GM12878 (cell line): Measurements from ENCODE around the gene PAX5. TPM values are rescaled to one million over a fixed set of nuclear protein-coding genes. Genes with fewer than 3 reads are reported as not detected.

Experiments used
- ATAC-seq: fragments of 200-7000 bp; cut with Tn5 transposase; 3 replicates; pipeline ENCODE4 v1.9.1; 2020; ENCODE audit warnings: mild to moderate bottlenecking, moderate library complexity
- BruUV-seq: library from RNA; stranded (reverse); fragments of 400-500 nt; replicated peaks from 2 replicates; lab custom pipeline; 2021; lab: Mats Ljungman, UMichigan
- CTCF ChIA-PET: fragments of 300-600 bp; sonication (Branson Sonifier 250); formaldehyde crosslinking; extraction: SDS; loops from one replicate; lab custom pipeline; 2021; ENCODE audit warnings: inconsistent platforms; lab: Yijun Ruan, JAX
- POLR2A ChIA-PET: fragments of 350-600 bp; formaldehyde crosslinking; extraction: SDS; loops from one replicate; lab custom pipeline; 2021; ENCODE audit warnings: inconsistent platforms; lab: Charles Lee
- RAD21 ChIA-PET: fragments of 300-600 bp; sonication (Branson Sonifier 250); formaldehyde crosslinking; loops from one replicate; lab custom pipeline; 2023; ENCODE audit warnings: antibody characterized with exemption; ENCODE audit not compliant: unreplicated experiment; lab: Charles Lee
- SMC1A ChIA-PET: fragments of 300-600 bp; sonication (Branson Sonifier 250); formaldehyde crosslinking; loops from one replicate; lab custom pipeline; 2023; ENCODE audit not compliant: unreplicated experiment, uncharacterized antibody; lab: Charles Lee
- DNase-seq: peaks from one replicate; pipeline ENCODE4 v3.0.0-alpha.2; 2011; ENCODE audit warnings: low read depth, low spot score
- FAIRE-seq: peaks from 3 replicates; lab custom pipeline; 2011; peaks lifted over from hg19 to GRCh38; lab: Jason Lieb, UNC
- H2AFZ ChIP-seq: 2 replicates; pipeline ENCODE4 v1.6.0; 2011; ENCODE audit warnings: low read depth, low read length, control low read depth; ENCODE audit not compliant: control insufficient read depth
- H3K27ac ChIP-seq: 2 replicates; pipeline ENCODE4 v1.5.1; 2011; ENCODE audit warnings: control low read depth; ENCODE audit not compliant: control insufficient read depth, insufficient read depth
- H3K27me3 ChIP-seq, 2 experiments: replicated peaks in 1 of 2; 2 replicates each; pipeline versions ENCODE4 v1.6.0 to v1.6.1; 2011; ENCODE audit warnings: low read length in 1 of 2; ENCODE audit not compliant: control insufficient read depth in 2 of 2, insufficient read depth in 2 of 2
- H3K36me3 ChIP-seq, 2 experiments: 2 replicates each; pipeline ENCODE4 v1.5.1; 2011; ENCODE audit warnings: low read length in 1 of 2; ENCODE audit not compliant: control insufficient read depth in 2 of 2, insufficient read depth in 2 of 2
- H3K4me1 ChIP-seq: 2 replicates; pipeline ENCODE4 v1.6.1; 2011; ENCODE audit warnings: mild to moderate bottlenecking, low read length, moderate library complexity, mixed read lengths; ENCODE audit not compliant: control insufficient read depth, insufficient read depth
- H3K4me2 ChIP-seq: 2 replicates; pipeline ENCODE4 v1.6.0; 2011; ENCODE audit warnings: control low read depth; ENCODE audit not compliant: control insufficient read depth, insufficient read depth
- H3K4me3 ChIP-seq: fragments of 200-600 bp; sonication (generic); 2 replicates; pipeline ENCODE4 v1.5.1; 2016
- H3K79me2 ChIP-seq: 2 replicates; pipeline ENCODE4 v1.6.0; 2011; ENCODE audit warnings: low read length; ENCODE audit not compliant: control insufficient read depth, insufficient read depth
- H3K9ac ChIP-seq: 2 replicates; pipeline ENCODE4 v1.8.0; 2011; ENCODE audit warnings: low read length, control low read depth, mixed read lengths; ENCODE audit not compliant: control insufficient read depth, insufficient read depth
- H3K9me3 ChIP-seq: replicated peaks from 3 replicates; pipeline ENCODE4 v1.5.1; 2011; ENCODE audit warnings: mild to moderate bottlenecking, low read length; ENCODE audit not compliant: control insufficient read depth, insufficient read depth
- H4K20me1 ChIP-seq: 2 replicates; pipeline ENCODE4 v1.6.0; 2011; ENCODE audit not compliant: control insufficient read depth, insufficient read depth
- CHD2 ChIP-seq: IDR thresholded peaks from 2 replicates; pipeline ENCODE4 v1.6.1; 2011; ENCODE audit warnings: low read depth, low read length, improper control_type of control experiment, borderline replicate concordance
- CREB1 ChIP-seq: IDR thresholded peaks from 2 replicates; pipeline ENCODE4 v1.6.1; 2012; ENCODE audit warnings: low read depth, mild to moderate bottlenecking, inconsistent platforms
- E4F1 ChIP-seq: fragments of 450-650 bp; IDR thresholded peaks from 2 replicates; pipeline ENCODE4 v1.6.1; 2018; ENCODE audit warnings: borderline replicate concordance, mild to moderate bottlenecking; ENCODE audit not compliant: partially characterized antibody
- FOXK2 ChIP-seq: fragments of 450-650 bp; IDR thresholded peaks from 2 replicates; pipeline ENCODE4 v1.6.1; 2017; ENCODE audit warnings: mild to moderate bottlenecking, moderate library complexity
- HDAC2 ChIP-seq: fragments of 200-600 bp; sonication (generic); IDR thresholded peaks from 2 replicates; pipeline ENCODE4 v1.6.1; 2017
- IRF4 ChIP-seq: IDR thresholded peaks from 2 replicates; pipeline ENCODE4 v1.6.1; 2011; ENCODE audit warnings: low read depth, low read length
- PML ChIP-seq: IDR thresholded peaks from 2 replicates; pipeline ENCODE4 v1.6.1; 2012; ENCODE audit warnings: low read length, inconsistent platforms
- SMAD1 ChIP-seq: fragments of 450-650 bp; IDR thresholded peaks from 2 replicates; pipeline ENCODE4 v1.6.1; 2018; ENCODE audit warnings: mild to moderate bottlenecking, low read depth; ENCODE audit not compliant: partially characterized antibody
- SPI1 ChIP-seq: IDR thresholded peaks from 2 replicates; pipeline ENCODE4 v1.6.1; 2011; ENCODE audit warnings: low read depth, mild to moderate bottlenecking, low read length, moderate library complexity, borderline replicate concordance; ENCODE audit not compliant: insufficient read depth
- STAT1 ChIP-seq: fragments of 450-650 bp; conservative IDR thresholded peaks from 2 replicates; pipeline ENCODE4 v1.6.1; 2014; ENCODE audit warnings: antibody characterized with exemption, mild to moderate bottlenecking
- TCF3 ChIP-seq: IDR thresholded peaks from 2 replicates; pipeline ENCODE4 v1.6.1; 2012; ENCODE audit warnings: low read depth, mild to moderate bottlenecking, low read length, borderline replicate concordance; ENCODE audit not compliant: insufficient read depth
- ZNF384 ChIP-seq: IDR thresholded peaks from 2 replicates; pipeline ENCODE4 v1.6.1; 2012; ENCODE audit warnings: low read depth, mild to moderate bottlenecking, low read length, improper control_type of control experiment, borderline replicate concordance
- ZNF592 ChIP-seq: fragments of 450-650 bp; IDR thresholded peaks from 2 replicates; pipeline ENCODE4 v1.6.1; 2017; ENCODE audit warnings: mild to moderate bottlenecking, moderate library complexity
- ZZZ3 ChIP-seq: IDR thresholded peaks from 2 replicates; pipeline ENCODE4 v1.6.1; 2011; ENCODE audit warnings: low read depth; ENCODE audit not compliant: control insufficient read depth, insufficient read length
- WGBS: methylation state at CpG from one replicate; pipeline ENCODE4 v1.1.6; 2016; ENCODE audit warnings: low lambda C conversion rate; ENCODE audit not compliant: insufficient replicate concordance, insufficient coverage; ENCODE audit errors: missing lambda C conversion rate; 5-methylcytosine and 5-hydroxymethylcytosine counted together
- in situ Hi-C: fragments of 300-500 bp; cut with MboI; formaldehyde crosslinking; loops from 9 replicates; pipeline ENCODE4 v1.14.3; 2018; ENCODE audit warnings: mixed read lengths
- intact Hi-C: fragments of 100-400 bp; cut with micrococcal nuclease; formaldehyde crosslinking; loops from one replicate; pipeline ENCODE4 v1.14.2; 2022; ENCODE audit not compliant: unreplicated experiment
- polyA plus RNA-seq, 11 experiments: library from polyadenylated mRNA; depleted of rRNA in 4 of 11; unstranded in 6 of 11; stranded (reverse) in 5 of 11; fragments of >200 nt; fragmentation: Nextera tagmentation in 4 of 11; fragmentation: Illumina TruSeq in 1 of 11; extraction: Ambion mirVana in 4 of 11; extraction: Trizol in 1 of 11; gene quantifications; 1 replicate in 1 of 11; 2 replicates in 10 of 11; pipeline versions ENCODE4 v1.2.1 to v1.2.3, GENCODE V29; 2011 to 2016; ENCODE audit warnings: inconsistent platforms in 2 of 11, missing spikeins in 2 of 11, low read depth in 1 of 11
- total RNA-seq, 4 experiments: library from RNA; depleted of rRNA in 3 of 4; stranded (reverse); fragments of >200 nt in 3 of 4; fragmentation: Illumina TruSeq in 1 of 4; extraction: Trizol in 1 of 4; gene quantifications; 2 replicates each; pipeline versions ENCODE4 v1.2.1 to v1.2.3, GENCODE V29; 2013 to 2021
- TF ChIP-seq, protein P1 (sequence below): fragments of 450-650 bp; IDR thresholded peaks from 2 replicates; pipeline ENCODE4 v1.6.1; 2017; ENCODE audit warnings: mild to moderate bottlenecking, low read depth, inconsistent platforms; ENCODE audit not compliant: poor library complexity, severe bottlenecking

Gene PAX5
- total and polyA plus RNA-seq, 10 of the 15 experiments (the other 5 are each of a cell fraction or from before 2014, with no cell fraction given), result 2.2 to 123 (median 31.9) TPM

DNA sequence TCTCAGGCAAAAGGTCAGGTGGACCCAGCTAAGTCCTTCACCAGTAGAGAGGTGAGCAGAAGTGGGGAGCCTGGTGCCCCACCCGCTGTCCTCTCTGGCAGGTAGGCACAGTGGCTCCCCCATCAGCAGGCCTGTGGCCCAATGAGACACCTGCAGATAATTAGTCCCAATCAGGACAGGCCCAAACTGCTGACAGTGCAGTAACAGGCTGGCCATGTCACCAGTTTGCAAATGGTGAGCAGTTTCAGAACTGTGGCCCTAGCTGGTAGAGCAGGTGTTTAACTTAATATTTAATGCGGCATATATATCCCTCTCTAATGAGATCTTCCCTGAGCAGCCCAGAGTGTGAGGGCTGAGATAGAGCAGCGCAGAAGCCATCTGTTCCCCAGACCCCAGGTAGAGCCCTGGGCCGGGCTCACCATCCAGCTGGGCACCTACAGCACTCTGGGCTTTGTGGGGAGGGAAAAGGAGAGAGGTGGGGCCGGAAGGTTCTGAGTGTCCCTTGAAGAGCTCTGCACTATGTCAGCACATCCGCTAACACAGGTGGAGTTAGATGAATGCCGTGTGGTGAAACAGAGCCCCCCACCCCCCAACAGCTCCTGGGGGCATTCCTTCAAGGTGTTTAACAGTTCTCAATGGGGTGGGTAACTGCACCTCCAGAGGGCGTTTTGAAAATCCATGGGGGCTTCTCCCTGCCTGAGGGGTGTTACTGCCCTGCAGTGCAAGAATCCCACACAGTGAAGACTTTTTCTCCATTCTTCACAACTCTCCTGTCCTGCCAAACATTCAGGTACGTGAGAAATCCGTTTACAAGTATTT is 120.5 kb downstream of the PAX5 start:
- H3K36me3 ChIP-seq, result peaks cover 20 to 23% of the 10 kb centered on the region in 2 experiments
- DNase-seq (no peak), FAIRE-seq (no peak), ATAC-seq (no peak)
- no peaks in the 10 kb centered on the region for H3K4me1 ChIP-seq
- no peak overlapping the region for H3K4me3 ChIP-seq
- H3K27ac ChIP-seq, result no peak overlapping the region
- no TSS peak for BruUV-seq
- H3K9me3 ChIP-seq, result no peaks in the 10 kb centered on the region; the same call in 2 of the 3 replicates
- no peaks in the 10 kb centered on the region; the same call in none of the 2 replicates for H3K79me2 ChIP-seq
- no peak overlapping the region for H2AFZ ChIP-seq
- no peak overlapping the region for H3K9ac ChIP-seq
- ChIA-PET RAD21 (no interaction called here), CTCF (interaction anchor here (0.6 kb wide), 1 partner anchor 65 kb away, joined by 3 read pairs; no protein-coding TSS in a partner anchor), SMC1A (interaction anchor here (1.1 kb wide), 1 partner anchor 41 kb away, joined by 3 read pairs; no protein-coding TSS in a partner anchor), POLR2A (no interaction called here)
- no peak overlapping the region for H3K4me2 ChIP-seq
- intact Hi-C loops (no loop called here), in situ Hi-C loops (no loop called here)
- H4K20me1 ChIP-seq, result no peaks in the 10 kb centered on the region
- H3K27me3 ChIP-seq, result no peaks in the 10 kb centered on the region
- WGBS, result 82% methylated on average over 10 of the region's 10 CpGs
- TF ChIP-seq PML (no peak), ZNF592 (no peak), HDAC2 (no peak), IRF4 (no peak), CREB1 (no peak), E4F1 (no peak), ZNF384 (no peak), CHD2 (no peak), STAT1 (no peak), SMAD1 (no peak), ZZZ3 (no peak), SPI1 (no peak), FOXK2 (no peak), TCF3 (no peak)
- TF ChIP-seq, protein P1, sequence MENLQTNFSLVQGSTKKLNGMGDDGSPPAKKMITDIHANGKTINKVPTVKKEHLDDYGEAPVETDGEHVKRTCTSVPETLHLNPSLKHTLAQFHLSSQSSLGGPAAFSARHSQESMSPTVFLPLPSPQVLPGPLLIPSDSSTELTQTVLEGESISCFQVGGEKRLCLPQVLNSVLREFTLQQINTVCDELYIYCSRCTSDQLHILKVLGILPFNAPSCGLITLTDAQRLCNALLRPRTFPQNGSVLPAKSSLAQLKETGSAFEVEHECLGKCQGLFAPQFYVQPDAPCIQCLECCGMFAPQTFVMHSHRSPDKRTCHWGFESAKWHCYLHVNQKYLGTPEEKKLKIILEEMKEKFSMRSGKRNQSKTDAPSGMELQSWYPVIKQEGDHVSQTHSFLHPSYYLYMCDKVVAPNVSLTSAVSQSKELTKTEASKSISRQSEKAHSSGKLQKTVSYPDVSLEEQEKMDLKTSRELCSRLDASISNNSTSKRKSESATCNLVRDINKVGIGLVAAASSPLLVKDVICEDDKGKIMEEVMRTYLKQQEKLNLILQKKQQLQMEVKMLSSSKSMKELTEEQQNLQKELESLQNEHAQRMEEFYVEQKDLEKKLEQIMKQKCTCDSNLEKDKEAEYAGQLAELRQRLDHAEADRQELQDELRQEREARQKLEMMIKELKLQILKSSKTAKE, result no peak
